22Rv1 (cell line): ENCODE measurements around the gene ITIH1.

ENCODE experiments used
- CTCF ChIP-seq: fragments of 450-650 bp; IDR thresholded peaks from 2 replicates; pipeline ENCODE4 v1.5.1; 2017; ENCODE audit warnings: mild to moderate bottlenecking
- ZFX ChIP-seq: fragments of 450-650 bp; IDR thresholded peaks from 2 replicates; pipeline ENCODE4 v1.6.1; 2017; ENCODE audit warnings: antibody characterized with exemption, borderline replicate concordance

GRCh38 chr3:52830535-52831258 is 53.3 kb downstream of the ITIH1 start, which contains the start of gene ITIH4:
- no peak for TF ChIP-seq CTCF
- TF ChIP-seq ZFX: no peak
